HepG2 (cell line): ENCODE results near the gene GRAP. TPM values are rescaled to one million over a fixed set of nuclear protein-coding genes. Genes with fewer than 3 reads are reported as not detected.
A peak's percentile ranks its signal among the peaks of the same experiment; 100 is the strongest.

Source experiments
- ATF7-NPFF ChIP-seq: sonication (generic); formaldehyde crosslinking; IDR thresholded peaks from 2 replicates; pipeline ENCODE4 v1.8.1; 2023; ENCODE audit warnings: mild to moderate bottlenecking, low read depth, missing genetic modification reagents, moderate library complexity
- DMAP1 ChIP-seq: IDR thresholded peaks from 2 replicates; pipeline ENCODE4 v1.6.1; 2016
- ELF1 ChIP-seq: sonication (generic); formaldehyde crosslinking; IDR thresholded peaks from 2 replicates; pipeline ENCODE4 v1.4.0; 2020; ENCODE audit warnings: missing genetic modification reagents
- HMG20A ChIP-seq: IDR thresholded peaks from 2 replicates; pipeline ENCODE4 v1.6.1; 2016; ENCODE audit warnings: borderline replicate concordance
- HNF4G ChIP-seq, 2 experiments: sonication (generic) in 1 of 2; formaldehyde crosslinking in 1 of 2; IDR thresholded peaks; 2 replicates each; pipeline versions ENCODE4 v1.4.0 to v1.6.1; 2011 to 2020; ENCODE audit warnings: borderline replicate concordance in 2 of 2, low read depth in 2 of 2, mild to moderate bottlenecking in 2 of 2, low read length in 1 of 2, missing genetic modification reagents in 1 of 2, moderate library complexity in 1 of 2
- LCORL ChIP-seq, 2 experiments: fragments of 450-650 bp in 1 of 2; sonication (generic) in 1 of 2; formaldehyde crosslinking in 1 of 2; IDR thresholded peaks; 2 replicates each; pipeline versions ENCODE4 v1.5.0 to v1.6.1; 2017 to 2020; ENCODE audit warnings: antibody characterized with exemption in 1 of 2, missing genetic modification reagents in 1 of 2
- MLX ChIP-seq: IDR thresholded peaks from 2 replicates; pipeline ENCODE4 v1.6.1; 2016
- NFKB2 ChIP-seq: sonication (generic); formaldehyde crosslinking; IDR thresholded peaks from 2 replicates; pipeline ENCODE4 v1.4.0; 2020; ENCODE audit warnings: missing genetic modification reagents, borderline replicate concordance
- NFKBIZ ChIP-seq: IDR thresholded peaks from 2 replicates; pipeline ENCODE4 v1.6.1; 2018; ENCODE audit warnings: missing genetic modification reagents, missing compliant biosample characterization
- RELA ChIP-seq: sonication (generic); formaldehyde crosslinking; IDR thresholded peaks from 2 replicates; pipeline ENCODE4 v1.4.0; 2020; ENCODE audit warnings: missing genetic modification reagents
- SNRNP70 ChIP-seq: fragments of 200-400 bp; formaldehyde crosslinking; IDR thresholded peaks from 2 replicates; pipeline ENCODE4 v1.6.1; 2017; ENCODE audit warnings: mild to moderate bottlenecking, low read depth, low read length, moderate library complexity
- SP4 ChIP-seq: sonication (generic); formaldehyde crosslinking; IDR thresholded peaks from 2 replicates; pipeline ENCODE4 v1.8.1; 2023; ENCODE audit warnings: mild to moderate bottlenecking, missing genetic modification reagents
- TEAD3 ChIP-seq: optimal IDR thresholded peaks from 2 replicates; pipeline ENCODE3; 2016; ENCODE audit warnings: borderline replicate concordance
- TOPORS ChIP-seq: sonication (generic); formaldehyde crosslinking; IDR thresholded peaks from 2 replicates; pipeline ENCODE4 v1.8.0; 2023; ENCODE audit warnings: mild to moderate bottlenecking, missing genetic modification reagents
- ZKSCAN1 ChIP-seq: fragments of 150-350 bp; IDR thresholded peaks from 2 replicates; pipeline ENCODE4 v1.6.1; 2014; ENCODE audit warnings: low read length
- ZNF10 ChIP-seq: sonication (generic); formaldehyde crosslinking; IDR thresholded peaks from 2 replicates; pipeline ENCODE4 v1.4.0; 2020; ENCODE audit warnings: mild to moderate bottlenecking, low read depth, missing genetic modification reagents, borderline replicate concordance
- ZNF142 ChIP-seq: sonication (generic); formaldehyde crosslinking; IDR thresholded peaks from 2 replicates; pipeline ENCODE4 v1.4.0; 2020; ENCODE audit warnings: missing genetic modification reagents
- ZNF281 ChIP-seq: sonication (generic); formaldehyde crosslinking; IDR thresholded peaks from 2 replicates; pipeline ENCODE4 v1.4.0; 2020; ENCODE audit warnings: missing genetic modification reagents, borderline replicate concordance
- ZNF543 ChIP-seq: sonication (generic); formaldehyde crosslinking; IDR thresholded peaks from 2 replicates; pipeline ENCODE4 v1.4.0; 2020; ENCODE audit warnings: mild to moderate bottlenecking, missing genetic modification reagents
- ZNF724P ChIP-seq: sonication (generic); formaldehyde crosslinking; IDR thresholded peaks from 2 replicates; pipeline ENCODE4 v1.8.0; 2022; ENCODE audit warnings: missing genetic modification reagents, borderline replicate concordance
- ZNF788 ChIP-seq: sonication (generic); formaldehyde crosslinking; IDR thresholded peaks from 2 replicates; pipeline ENCODE4 v1.5.0; 2020; ENCODE audit warnings: mild to moderate bottlenecking, missing genetic modification reagents, borderline replicate concordance
- polyA plus RNA-seq, 8 experiments: library from polyadenylated mRNA; depleted of rRNA in 3 of 8; stranded (reverse) in 7 of 8; unstranded in 1 of 8; fragments of >200 nt; fragmentation: Illumina TruSeq in 4 of 8; extraction: Trizol in 4 of 8; gene quantifications; 2 replicates each; pipeline versions ENCODE4 v1.2.1 to v1.2.3, GENCODE V29; 2011 to 2016; ENCODE audit warnings: low read depth in 4 of 8, missing spikeins in 1 of 8, mixed read lengths in 1 of 8; ENCODE audit not compliant: insufficient read depth in 1 of 8
- total RNA-seq, 5 experiments: library from RNA; depleted of rRNA; stranded (reverse); fragments of >200 nt; fragmentation: Illumina TruSeq; extraction: Trizol; gene quantifications; 2 replicates each; pipeline ENCODE4 v1.2.3, GENCODE V29; 2016; ENCODE audit warnings: low read depth in 1 of 5

GRAP gene
- total and polyA plus RNA-seq, 2 of the 13 experiments (the other 11 are each of a cell fraction or from before 2014, with no cell fraction given) = 0.77 to 1.7 TPM

DNA sequence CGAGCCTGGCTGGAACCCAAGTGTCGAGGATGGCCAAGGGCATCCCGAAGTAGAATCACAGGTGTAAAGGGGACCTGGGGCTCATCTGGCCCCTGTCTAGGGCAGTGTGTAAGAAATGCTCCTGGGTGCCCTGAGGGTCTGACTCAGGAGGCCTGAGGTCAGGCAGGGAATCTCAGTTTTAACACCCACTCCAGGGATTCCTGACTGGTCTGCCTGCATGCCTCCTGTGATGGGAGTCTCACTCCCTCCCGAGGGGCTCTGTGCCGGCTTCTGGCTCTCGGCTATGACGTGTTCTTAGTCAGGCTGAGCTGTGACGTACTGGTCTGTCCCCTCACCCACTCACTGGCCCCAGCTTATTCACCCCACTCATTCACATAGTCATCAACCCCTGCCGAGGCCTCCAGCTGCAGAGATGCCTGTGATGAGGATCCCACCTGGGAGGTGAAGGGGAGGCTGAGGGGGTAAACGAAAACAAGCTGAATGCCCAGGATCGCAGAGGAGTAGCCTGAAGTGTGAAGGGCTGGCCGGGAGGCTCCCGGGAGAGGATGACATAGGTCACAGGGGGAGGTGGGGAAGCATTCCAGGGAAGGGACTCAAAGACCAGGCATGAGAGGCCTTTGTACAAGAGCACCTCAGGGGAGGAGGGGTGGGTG lies 65.9 kb downstream of the GRAP start (continued):
- TF ChIP-seq ZNF10 = no peak
- peak; percentile 40; the same call in 1 of the 2 replicates for TF ChIP-seq ATF7-NPFF (CRISPR knock-in tag)
- no peak for TF ChIP-seq ZNF724P (CRISPR knock-in tag)
- TF ChIP-seq DMAP1 (CRISPR knock-in tag) = no peak
- peak; percentile 92 for TF ChIP-seq TEAD3
- TF ChIP-seq SP4 = no peak
- TF ChIP-seq ZNF142 (CRISPR knock-in tag) = 0 out of 2 replicates have a peak, but pooled peaks have one; percentile 1
- TF ChIP-seq ELF1 = no peak
- TF ChIP-seq NFKBIZ = no peak
- no peak for TF ChIP-seq TOPORS (CRISPR knock-in tag)
- no peak for TF ChIP-seq ZKSCAN1
- TF ChIP-seq LCORL (IDR thresholded peaks at IDR 0.05) = no peak
- no peak for TF ChIP-seq LCORL (CRISPR knock-in tag; IDR thresholded peaks at IDR 0.05)
- TF ChIP-seq ZNF281 (CRISPR knock-in tag) = 0 out of 2 replicates have a peak, but pooled peaks have one; percentile 44
- TF ChIP-seq MLX = peak; percentile 17; the same call in 1 of the 2 replicates
- TF ChIP-seq RELA (CRISPR knock-in tag) = no peak
- no peak for TF ChIP-seq ZNF543
- TF ChIP-seq HNF4G (IDR thresholded peaks at IDR 0.05; ENCODE audit: borderline replicate concordance, low read depth, low read length) = peak; percentile 51; the same call in 1 of the 2 replicates
- TF ChIP-seq HNF4G (CRISPR knock-in tag; IDR thresholded peaks at IDR 0.05; ENCODE audit: borderline replicate concordance, low read depth) = no peak
- no peak for TF ChIP-seq HMG20A (CRISPR knock-in tag)
- 0 out of 2 replicates have a peak, but pooled peaks have one; percentile 3 for TF ChIP-seq ZNF788 (CRISPR knock-in tag)
- TF ChIP-seq SNRNP70 = no peak
- 0 out of 2 replicates have a peak, but pooled peaks have one; percentile 1 for TF ChIP-seq NFKB2
